GM12864 (cell line): ENCODE results near the gene OR6B3.

Experiments
- DNase-seq: peaks from one replicate; pipeline ENCODE4 v3.0.0-alpha.2; 2011; ENCODE audit warnings: low read depth
- H3K4me3 ChIP-seq: 2 replicates; pipeline ENCODE4 v1.5.1; 2011; ENCODE audit warnings: mild to moderate bottlenecking, low read depth, low read length, control low read depth
- TF ChIP-seq, protein P1 (sequence below): IDR thresholded peaks from 2 replicates; pipeline ENCODE4 v1.5.1; 2011; ENCODE audit warnings: low read depth, mild to moderate bottlenecking, moderate library complexity, low read length, control low read depth, inconsistent platforms; ENCODE audit errors: missing control alignments

OR6B3 gene

GRCh38 chr2:240014327-240014726, 39.0 kb downstream of the OR6B3 start:
- H3K4me3 ChIP-seq = no peak overlapping the region
- TF ChIP-seq, protein P1, sequence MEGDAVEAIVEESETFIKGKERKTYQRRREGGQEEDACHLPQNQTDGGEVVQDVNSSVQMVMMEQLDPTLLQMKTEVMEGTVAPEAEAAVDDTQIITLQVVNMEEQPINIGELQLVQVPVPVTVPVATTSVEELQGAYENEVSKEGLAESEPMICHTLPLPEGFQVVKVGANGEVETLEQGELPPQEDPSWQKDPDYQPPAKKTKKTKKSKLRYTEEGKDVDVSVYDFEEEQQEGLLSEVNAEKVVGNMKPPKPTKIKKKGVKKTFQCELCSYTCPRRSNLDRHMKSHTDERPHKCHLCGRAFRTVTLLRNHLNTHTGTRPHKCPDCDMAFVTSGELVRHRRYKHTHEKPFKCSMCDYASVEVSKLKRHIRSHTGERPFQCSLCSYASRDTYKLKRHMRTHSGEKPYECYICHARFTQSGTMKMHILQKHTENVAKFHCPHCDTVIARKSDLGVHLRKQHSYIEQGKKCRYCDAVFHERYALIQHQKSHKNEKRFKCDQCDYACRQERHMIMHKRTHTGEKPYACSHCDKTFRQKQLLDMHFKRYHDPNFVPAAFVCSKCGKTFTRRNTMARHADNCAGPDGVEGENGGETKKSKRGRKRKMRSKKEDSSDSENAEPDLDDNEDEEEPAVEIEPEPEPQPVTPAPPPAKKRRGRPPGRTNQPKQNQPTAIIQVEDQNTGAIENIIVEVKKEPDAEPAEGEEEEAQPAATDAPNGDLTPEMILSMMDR = no peak

GRCh38 chr2:240013343-240013742, 40.0 kb downstream of the OR6B3 start:
- no peak overlapping the region for H3K4me3 ChIP-seq
- no peak for DNase-seq
- TF ChIP-seq, protein P1 = peak; percentile 23

More at GRCh38 chr2:240014327-240014726, 39.0 kb downstream of the OR6B3 start:
- no peak for DNase-seq

DNA sequence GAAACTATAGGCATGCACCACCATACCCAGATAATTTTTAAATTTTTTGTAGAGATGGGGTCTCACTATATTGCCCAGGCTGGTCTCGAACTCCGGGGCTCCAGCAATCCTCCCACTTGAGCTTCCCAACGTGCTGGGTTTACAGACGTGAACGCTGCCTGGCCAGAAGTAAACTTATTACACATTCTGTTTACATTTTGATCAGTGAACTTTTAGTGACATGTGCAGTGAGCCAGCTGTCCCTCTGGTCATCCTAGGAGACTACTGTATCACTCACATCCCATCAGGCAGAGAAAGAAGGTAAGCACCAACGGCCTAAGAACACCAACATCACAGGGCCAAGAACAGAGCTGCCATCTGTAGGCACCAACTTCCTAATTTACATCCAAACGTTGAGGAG, 50.3 kb downstream of the OR6B3 start:
- H3K4me3 ChIP-seq = no peak overlapping the region
- DNase-seq = no peak
- TF ChIP-seq, protein P1 = no peak

- DNase-seq = no peak
- no peak overlapping the region for H3K4me3 ChIP-seq
- TF ChIP-seq, protein P1 = no peak
Observed at GRCh38 chr2:240000671-240001070, 52.6 kb downstream of the OR6B3 start.

GRCh38 chr2:239997686-239998409, 55.5 kb downstream of the OR6B3 start:
- H3K4me3 ChIP-seq = no peak overlapping the region
- TF ChIP-seq, protein P1 = no peak
- no peak for DNase-seq
